BJ (cell line): Measurements from ENCODE around the gene RFX3. TPM values are rescaled to one million over a fixed set of nuclear protein-coding genes. Genes with fewer than 3 reads are reported as not detected.

ENCODE experiments used
- CTCF ChIA-PET: fragments of 350-600 bp; formaldehyde crosslinking; extraction: SDS; loops from one replicate; lab custom pipeline; 2021; ENCODE audit warnings: antibody characterized with exemption, inconsistent platforms; lab: Yijun Ruan, JAX
- POLR2A ChIA-PET: fragments of 300-600 bp; sonication (Branson Sonifier 250); formaldehyde crosslinking; extraction: SDS; loops from one replicate; lab custom pipeline; 2021; ENCODE audit warnings: antibody characterized with exemption; lab: Charles Lee
- DNase-seq: peaks from one replicate; pipeline ENCODE4 v3.0.0-alpha.2; 2011; ENCODE audit warnings: low read depth
- H3K27me3 ChIP-seq: 2 replicates; pipeline ENCODE4 v1.6.0; 2011; ENCODE audit warnings: low read length; ENCODE audit not compliant: control insufficient read depth, insufficient read depth
- H3K36me3 ChIP-seq: 2 replicates; pipeline ENCODE4 v1.5.1; 2011; ENCODE audit warnings: low read length; ENCODE audit not compliant: control insufficient read depth, insufficient read depth
- H3K4me3 ChIP-seq: 2 replicates; pipeline ENCODE4 v1.5.1; 2011; ENCODE audit warnings: low read depth, mild to moderate bottlenecking, control low read depth, low read length
- CTCF ChIP-seq: IDR thresholded peaks from 2 replicates; pipeline ENCODE4 v1.5.1; 2011; ENCODE audit warnings: low read depth, mild to moderate bottlenecking, control low read depth, inconsistent platforms, low read length, moderate library complexity; ENCODE audit not compliant: insufficient read depth
- polyA plus RNA-seq: library from polyadenylated mRNA; depleted of rRNA; stranded (reverse); fragments of >200 nt; gene quantifications from 2 replicates; pipeline ENCODE4 v1.2.3, GENCODE V29; 2011

The RFX3 gene
- polyA plus RNA-seq, 1 experiment = 2.2 TPM

- Histone ChIP-seq H3K4me3 (no peak overlapping the region), H3K36me3 (no peaks in the 10 kb centered on the region), H3K27me3 (no peaks in the 10 kb centered on the region)
- CTCF ChIA-PET = interaction anchor here (0.9 kb wide), 1 partner anchor 124 kb away, joined by 3 read pairs; no protein-coding TSS in a partner anchor
- POLR2A ChIA-PET = no interaction called here
- no peak for TF ChIP-seq CTCF
- DNase-seq = no peak
Observed at GRCh38 chr9:3549225-3549624, 23.4 kb upstream of the RFX3 start.

DNA sequence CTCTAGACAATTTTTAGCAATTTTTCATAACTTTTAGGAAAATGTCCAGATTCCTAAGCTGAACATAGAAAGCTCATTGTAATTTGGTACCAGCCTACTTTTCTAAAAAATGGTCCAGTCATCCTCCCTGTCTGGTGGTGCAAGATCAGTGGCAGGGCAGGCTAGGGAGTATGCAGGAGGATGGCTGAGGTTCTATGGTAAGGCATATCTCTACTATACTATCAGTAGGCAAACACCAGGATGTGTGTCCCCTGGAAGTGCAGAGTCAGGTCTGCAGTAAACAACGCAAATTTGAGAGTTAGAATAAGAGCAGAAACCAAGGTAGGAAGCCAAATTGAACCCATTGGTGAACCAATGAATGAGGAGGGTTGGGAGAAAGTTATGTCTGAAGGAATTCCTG is 22.8 kb upstream of the RFX3 start:
- Histone ChIP-seq H3K27me3 (no peaks in the 10 kb centered on the region), H3K36me3 (no peaks in the 10 kb centered on the region), H3K4me3 (no peak overlapping the region)
- no peak for TF ChIP-seq CTCF
- DNase-seq = no peak
- ChIA-PET POLR2A (no interaction called here), CTCF (no interaction called here)

DNA sequence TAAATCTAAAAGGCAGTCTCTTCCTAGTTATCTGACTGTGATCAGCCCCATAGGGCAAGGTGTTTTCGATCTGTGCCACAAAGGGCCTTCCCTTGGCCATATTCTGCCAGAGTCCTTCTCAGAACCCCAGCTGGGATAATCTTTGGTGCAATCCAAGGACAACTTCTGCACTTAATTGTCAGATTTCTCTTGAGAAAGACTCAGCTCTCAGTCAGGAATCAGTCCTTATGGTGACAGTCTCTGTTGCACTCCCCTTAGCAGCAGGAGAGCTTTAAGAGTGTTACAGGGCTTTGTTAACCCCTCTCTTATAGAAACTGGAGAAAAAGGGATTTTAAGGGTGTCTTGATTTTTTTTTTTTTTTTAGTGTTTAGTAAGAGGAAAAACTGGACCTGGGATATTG is 15.4 kb upstream of the RFX3 start:
- ChIA-PET CTCF (no interaction called here), POLR2A (no interaction called here)
- Histone ChIP-seq H3K27me3 (no peaks in the 10 kb centered on the region), H3K36me3 (no peaks in the 10 kb centered on the region), H3K4me3 (no peak overlapping the region)
- TF ChIP-seq CTCF = no peak
- no peak for DNase-seq

GRCh38 chr9:3534614-3535404 is 9.0 kb upstream of the RFX3 start:
- no peak for DNase-seq
- POLR2A ChIA-PET = no interaction called here
- Histone ChIP-seq H3K36me3 (no peaks in the 10 kb centered on the region), H3K27me3 (no peaks in the 10 kb centered on the region), H3K4me3 (no peak overlapping the region)
- CTCF ChIA-PET = no interaction called here
- no peak for TF ChIP-seq CTCF

GRCh38 chr9:3532158-3532557 is 6.4 kb upstream of the RFX3 start:
- no peak for DNase-seq
- no peak for TF ChIP-seq CTCF
- H3K27me3 ChIP-seq = no peaks in the 10 kb centered on the region
- POLR2A ChIA-PET = no interaction called here
- CTCF ChIA-PET = no interaction called here
- H3K4me3 ChIP-seq = no peak overlapping the region
- no peaks in the 10 kb centered on the region for H3K36me3 ChIP-seq
